ENCODE measurements around the gene EXOC4. TPM values are rescaled to one million over a fixed set of nuclear protein-coding genes. Genes with fewer than 3 reads are reported as not detected.

The EXOC4 gene
- total RNA-seq (2016; rRNA removed; fragmentation: Illumina TruSeq; extraction: Trizol) (39.0 and 39.3 TPM in 2 replicates), polyA plus RNA-seq (2011; rRNA removed) (18.5 and 22.5 TPM in 2 replicates), polyA minus RNA-seq (2011; rRNA and poly(A)+ RNA removed; ENCODE audit: low replicate concordance) (58.5 and 59.7 TPM in 2 replicates), Bru-seq, nascent RNA (percentile 69 among the genes with signal in this experiment), BruChase-seq, experiment 1, labeled RNA remaining after a 6-hour chase (percentile 51 among the genes with signal in this experiment), BruChase-seq, experiment 2, labeled RNA remaining after a 2-hour chase (percentile 59 among the genes with signal in this experiment)
- total RNA-seq (2016; cell fraction: cytosol; rRNA removed; fragmentation: Illumina TruSeq; extraction: Trizol; ENCODE audit: low read depth): 14.3 and 19.7 TPM in 2 replicates
- total RNA-seq (2016; cell fraction: insoluble cytoplasmic fraction; rRNA removed; fragmentation: Illumina TruSeq; extraction: Trizol): 36.2 and 37.3 TPM in 2 replicates
- total RNA-seq (2016; cell fraction: membrane; rRNA removed; fragmentation: Illumina TruSeq; extraction: Trizol): 16.3 and 16.7 TPM in 2 replicates
- 81.7 and 97.8 TPM in 2 replicates for total RNA-seq (2016; cell fraction: nucleus; rRNA removed; fragmentation: Illumina TruSeq; extraction: Trizol)
- polyA plus RNA-seq (2011; cell fraction: cytosol; rRNA removed): 17.4 and 17.6 TPM in 2 replicates
- 20.8 and 22.3 TPM in 2 replicates for polyA plus RNA-seq (2011; cell fraction: nucleus; rRNA removed)
- 15.6 and 21.6 TPM in 2 replicates for polyA plus RNA-seq (2012)
- polyA plus RNA-seq (2016; cell fraction: cytosol; fragmentation: Illumina TruSeq; extraction: Trizol; ENCODE audit: low read depth): 6.5 and 6.8 TPM in 2 replicates
- 20.1 and 23.1 TPM in 2 replicates for polyA plus RNA-seq (2016; cell fraction: insoluble cytoplasmic fraction; fragmentation: Illumina TruSeq; extraction: Trizol; ENCODE audit: low read depth)
- 6.3 and 7.1 TPM in 2 replicates for polyA plus RNA-seq (2016; cell fraction: membrane; fragmentation: Illumina TruSeq; extraction: Trizol; ENCODE audit: low read depth)
- polyA plus RNA-seq (2016; cell fraction: nucleus; fragmentation: Illumina TruSeq; extraction: Trizol; ENCODE audit: insufficient read depth, low read depth): 11.9 and 13.5 TPM in 2 replicates
- 32.6 and 41.7 TPM in 2 replicates for polyA minus RNA-seq (2011; cell fraction: cytosol; rRNA and poly(A)+ RNA removed)
- polyA minus RNA-seq (2011; cell fraction: nucleus; rRNA and poly(A)+ RNA removed): 256 and 272 TPM in 2 replicates
- long read RNA-seq, experiment 1, partial matches to known transcripts: 2 of 7 reads
- long read RNA-seq, experiment 1, other reads (novel, unspliced or antisense): 3 of 7 reads
- long read RNA-seq, experiment 2, full-length matches to known transcripts: 11 of 55 reads
- long read RNA-seq, experiment 2, partial matches to known transcripts: 37 of 55 reads
- long read RNA-seq, experiment 2, other reads (novel, unspliced or antisense): 7 of 55 reads

- Histone ChIP-seq H3K36me3 (replicated peaks in 1 of 2; ENCODE audit: control insufficient read depth in 1 of 2, insufficient read depth in 2 of 2, low read length in 2 of 2) (no peaks in the 10 kb centered on the region), H3K4me2 (ENCODE audit: low read depth, low read length) (peak within 1 kb of the TSS; percentile 72), H3K4me3 (replicated peaks in 1 of 3; ENCODE audit: insufficient read depth in 1 of 3, low read depth in 2 of 3, low read length in 3 of 3) (peak within 1 kb of the TSS; percentile 84 to 97 (median 84)), H4K20me1 (ENCODE audit: insufficient read depth, low read length) (no peaks in the 10 kb centered on the region), H3K4me1 (ENCODE audit: insufficient read depth, low read length) (peaks cover 25% of the 10 kb centered on the region), H3K27ac (ENCODE audit: extremely low read length, insufficient read depth, low read length) (peak within 1 kb of the TSS; percentile 74), H2AFZ (ENCODE audit: low read length) (peak within 1 kb of the TSS; percentile 64), H3K79me2 (ENCODE audit: insufficient read depth, low read length) (peaks cover 15% of the 10 kb centered on the region), H3K9ac (ENCODE audit: insufficient read depth, low read depth, low read length) (peak within 1 kb of the TSS; percentile 88), H3K27me3 (ENCODE audit: control insufficient read depth in 1 of 2, insufficient read depth in 2 of 2, low read length in 2 of 2) (no peaks in the 10 kb centered on the region; a peak in 1 of 5 replicates), H3K9me3 (ENCODE audit: low read length) (no peaks in the 10 kb centered on the region)
- ATAC-seq (peak; percentile 100), FAIRE-seq (peak; percentile 98), DNase-seq (ENCODE audit: low spot score) (peak; percentile 97)
- BruUV-seq (replicated peaks): TSS peak; percentile 79
- 1% methylated on average over 18 of the region's 25 CpGs for WGBS (ENCODE audit: low lambda C conversion rate)
- CTCF ChIA-PET (ENCODE audit: low intra/inter-chr PET ratio, low total read pairs): no interaction called here
- in situ Hi-C loops (cut with HindIII; ENCODE audit: extremely low pct_ligation_motif_present, low pct_unique_long_range_greater_than_20kb) (no loop called here), intact Hi-C loops (cut with micrococcal nuclease; ENCODE audit: unreplicated experiment) (no loop called here)
- POLR2A ChIA-PET: interaction anchor here (1.0 to 1.4 kb wide), 5 partner anchors 9 to 174 kb away, joined by 3 to 7 read pairs (median 4); partner anchors contain the start of gene CHCHD3
- no peak for TF ChIP-seq ZNF530 (CRISPR knock-in tag; IDR thresholded peaks at IDR 0.05; ENCODE audit: low read depth)
- no peak for TF ChIP-seq GPN1 (CRISPR knock-in tag; IDR thresholded peaks at IDR 0.05; ENCODE audit: borderline replicate concordance)
- no peak for TF ChIP-seq SNAPC4 (CRISPR knock-in tag; IDR thresholded peaks at IDR 0.05)
- TF ChIP-seq ZNF724P (CRISPR knock-in tag; IDR thresholded peaks at IDR 0.05; ENCODE audit: borderline replicate concordance): no peak
- peak; percentile 69 for TF ChIP-seq SIX4 (CRISPR knock-in tag; IDR thresholded peaks at IDR 0.05)
- no peak for TF ChIP-seq HOMEZ (CRISPR knock-in tag; IDR thresholded peaks at IDR 0.05; ENCODE audit: low read depth)
- TF ChIP-seq DDIT3 (CRISPR knock-in tag; IDR thresholded peaks at IDR 0.05): no peak
- no peak for TF ChIP-seq RBM39 (IDR thresholded peaks at IDR 0.05; ENCODE audit: low read depth, low read length, poor library complexity, severe bottlenecking)
- peak; percentile 94 for TF ChIP-seq POLR2G (IDR thresholded peaks at IDR 0.05; ENCODE audit: low read depth, low read length)
- peak; percentile 46; the same call in 1 of the 2 replicates for TF ChIP-seq FOXK1 (CRISPR knock-in tag; IDR thresholded peaks at IDR 0.05; ENCODE audit: borderline replicate concordance, low read depth)
- TF ChIP-seq RELA (CRISPR knock-in tag; IDR thresholded peaks at IDR 0.05): no peak
Measured at GRCh38 chr7:133252858-133253518, at the start of gene EXOC4. Gene EXOC4 (plus strand): TSS chr7:133253078.

All from HepG2 (cell line).